GM12878 (cell line): ENCODE results near the gene CELF6. TPM values are rescaled to one million over a fixed set of nuclear protein-coding genes. Genes with fewer than 3 reads are reported as not detected.

Source experiments
- ATAC-seq: fragments of 200-7000 bp; cut with Tn5 transposase; 3 replicates; pipeline ENCODE4 v1.9.1; 2020; ENCODE audit warnings: mild to moderate bottlenecking, moderate library complexity
- BruUV-seq: library from RNA; stranded (reverse); fragments of 400-500 nt; replicated peaks from 2 replicates; lab custom pipeline; 2021; lab: Mats Ljungman, UMichigan
- CTCF ChIA-PET: fragments of 300-600 bp; sonication (Branson Sonifier 250); formaldehyde crosslinking; extraction: SDS; loops from one replicate; lab custom pipeline; 2021; ENCODE audit warnings: inconsistent platforms; lab: Yijun Ruan, JAX
- POLR2A ChIA-PET: fragments of 350-600 bp; formaldehyde crosslinking; extraction: SDS; loops from one replicate; lab custom pipeline; 2021; ENCODE audit warnings: inconsistent platforms; lab: Charles Lee
- RAD21 ChIA-PET: fragments of 300-600 bp; sonication (Branson Sonifier 250); formaldehyde crosslinking; loops from one replicate; lab custom pipeline; 2023; ENCODE audit warnings: antibody characterized with exemption; ENCODE audit not compliant: unreplicated experiment; lab: Charles Lee
- SMC1A ChIA-PET: fragments of 300-600 bp; sonication (Branson Sonifier 250); formaldehyde crosslinking; loops from one replicate; lab custom pipeline; 2023; ENCODE audit not compliant: unreplicated experiment, uncharacterized antibody; lab: Charles Lee
- DNase-seq: peaks from one replicate; pipeline ENCODE4 v3.0.0-alpha.2; 2011; ENCODE audit warnings: low read depth, low spot score
- FAIRE-seq: peaks from 3 replicates; lab custom pipeline; 2011; peaks lifted over from hg19 to GRCh38; lab: Jason Lieb, UNC
- H2AFZ ChIP-seq: 2 replicates; pipeline ENCODE4 v1.6.0; 2011; ENCODE audit warnings: low read depth, low read length, control low read depth; ENCODE audit not compliant: control insufficient read depth
- H3K27ac ChIP-seq: 2 replicates; pipeline ENCODE4 v1.5.1; 2011; ENCODE audit warnings: control low read depth; ENCODE audit not compliant: control insufficient read depth, insufficient read depth
- H3K27me3 ChIP-seq, 2 experiments: replicated peaks in 1 of 2; 2 replicates each; pipeline versions ENCODE4 v1.6.0 to v1.6.1; 2011; ENCODE audit warnings: low read length in 1 of 2; ENCODE audit not compliant: control insufficient read depth in 2 of 2, insufficient read depth in 2 of 2
- H3K36me3 ChIP-seq, 2 experiments: 2 replicates each; pipeline ENCODE4 v1.5.1; 2011; ENCODE audit warnings: low read length in 1 of 2; ENCODE audit not compliant: control insufficient read depth in 2 of 2, insufficient read depth in 2 of 2
- H3K4me1 ChIP-seq: 2 replicates; pipeline ENCODE4 v1.6.1; 2011; ENCODE audit warnings: mild to moderate bottlenecking, low read length, moderate library complexity, mixed read lengths; ENCODE audit not compliant: control insufficient read depth, insufficient read depth
- H3K4me2 ChIP-seq: 2 replicates; pipeline ENCODE4 v1.6.0; 2011; ENCODE audit warnings: control low read depth; ENCODE audit not compliant: control insufficient read depth, insufficient read depth
- H3K4me3 ChIP-seq: fragments of 200-600 bp; sonication (generic); 2 replicates; pipeline ENCODE4 v1.5.1; 2016
- H3K79me2 ChIP-seq: 2 replicates; pipeline ENCODE4 v1.6.0; 2011; ENCODE audit warnings: low read length; ENCODE audit not compliant: control insufficient read depth, insufficient read depth
- H3K9ac ChIP-seq: 2 replicates; pipeline ENCODE4 v1.8.0; 2011; ENCODE audit warnings: low read length, control low read depth, mixed read lengths; ENCODE audit not compliant: control insufficient read depth, insufficient read depth
- H3K9me3 ChIP-seq: replicated peaks from 3 replicates; pipeline ENCODE4 v1.5.1; 2011; ENCODE audit warnings: mild to moderate bottlenecking, low read length; ENCODE audit not compliant: control insufficient read depth, insufficient read depth
- H4K20me1 ChIP-seq: 2 replicates; pipeline ENCODE4 v1.6.0; 2011; ENCODE audit not compliant: control insufficient read depth, insufficient read depth
- HDAC6 ChIP-seq: fragments of 200-600 bp; sonication (generic); IDR thresholded peaks from one replicate; pipeline ENCODE4 v1.8.0; 2017; ENCODE audit warnings: antibody characterized with exemption; ENCODE audit not compliant: unreplicated experiment
- MXI1 ChIP-seq: fragments of 150-350 bp; IDR thresholded peaks from 2 replicates; pipeline ENCODE4 v1.6.1; 2011; ENCODE audit warnings: low read depth, mild to moderate bottlenecking, inconsistent platforms, low read length, improper control_type of control experiment
- TCF12 ChIP-seq: IDR thresholded peaks from 2 replicates; pipeline ENCODE4 v1.6.1; 2011; ENCODE audit warnings: low read depth, mild to moderate bottlenecking, low read length
- ZSCAN29 ChIP-seq: fragments of 450-650 bp; IDR thresholded peaks from 2 replicates; pipeline ENCODE4 v1.6.1; 2017; ENCODE audit warnings: mild to moderate bottlenecking, moderate library complexity
- WGBS: methylation state at CpG from one replicate; pipeline ENCODE4 v1.1.6; 2016; ENCODE audit warnings: low lambda C conversion rate; ENCODE audit not compliant: insufficient replicate concordance, insufficient coverage; ENCODE audit errors: missing lambda C conversion rate; 5-methylcytosine and 5-hydroxymethylcytosine counted together
- in situ Hi-C: fragments of 300-500 bp; cut with MboI; formaldehyde crosslinking; loops from 9 replicates; pipeline ENCODE4 v1.14.3; 2018; ENCODE audit warnings: mixed read lengths
- intact Hi-C: fragments of 100-400 bp; cut with micrococcal nuclease; formaldehyde crosslinking; loops from one replicate; pipeline ENCODE4 v1.14.2; 2022; ENCODE audit not compliant: unreplicated experiment
- polyA plus RNA-seq, 11 experiments: library from polyadenylated mRNA; depleted of rRNA in 4 of 11; unstranded in 6 of 11; stranded (reverse) in 5 of 11; fragments of >200 nt; fragmentation: Nextera tagmentation in 4 of 11; fragmentation: Illumina TruSeq in 1 of 11; extraction: Ambion mirVana in 4 of 11; extraction: Trizol in 1 of 11; gene quantifications; 1 replicate in 1 of 11; 2 replicates in 10 of 11; pipeline versions ENCODE4 v1.2.1 to v1.2.3, GENCODE V29; 2011 to 2016; ENCODE audit warnings: inconsistent platforms in 2 of 11, missing spikeins in 2 of 11, low read depth in 1 of 11
- total RNA-seq, 4 experiments: library from RNA; depleted of rRNA in 3 of 4; stranded (reverse); fragments of >200 nt in 3 of 4; fragmentation: Illumina TruSeq in 1 of 4; extraction: Trizol in 1 of 4; gene quantifications; 2 replicates each; pipeline versions ENCODE4 v1.2.1 to v1.2.3, GENCODE V29; 2013 to 2021
- TF ChIP-seq, protein P1 (sequence below): fragments of 450-650 bp; IDR thresholded peaks from 2 replicates; pipeline ENCODE4 v1.6.1; 2018; ENCODE audit warnings: mild to moderate bottlenecking, low read depth, moderate library complexity; ENCODE audit not compliant: partially characterized antibody
- TF ChIP-seq, protein P2 (sequence below): IDR thresholded peaks from 2 replicates; pipeline ENCODE4 v1.6.1; 2012; ENCODE audit warnings: low read depth, low read length, improper control_type of control experiment
- TF ChIP-seq, protein P3 (sequence below): fragments of 450-650 bp; formaldehyde crosslinking; IDR thresholded peaks from 2 replicates; pipeline ENCODE4 v1.4.0; 2022; ENCODE audit warnings: mild to moderate bottlenecking, moderate library complexity
- TF ChIP-seq, protein P4 (sequence below): IDR thresholded peaks from 2 replicates; pipeline ENCODE4 v1.6.1; 2012; ENCODE audit warnings: improper control_type of control experiment, low read depth, low read length; ENCODE audit not compliant: insufficient replicate concordance

Gene CELF6
- total and polyA plus RNA-seq, 10 of the 15 experiments (the other 5 are each of a cell fraction or from before 2014, with no cell fraction given) = 0.06 to 0.54 (median 0.23) TPM; not detected in 1

DNA sequence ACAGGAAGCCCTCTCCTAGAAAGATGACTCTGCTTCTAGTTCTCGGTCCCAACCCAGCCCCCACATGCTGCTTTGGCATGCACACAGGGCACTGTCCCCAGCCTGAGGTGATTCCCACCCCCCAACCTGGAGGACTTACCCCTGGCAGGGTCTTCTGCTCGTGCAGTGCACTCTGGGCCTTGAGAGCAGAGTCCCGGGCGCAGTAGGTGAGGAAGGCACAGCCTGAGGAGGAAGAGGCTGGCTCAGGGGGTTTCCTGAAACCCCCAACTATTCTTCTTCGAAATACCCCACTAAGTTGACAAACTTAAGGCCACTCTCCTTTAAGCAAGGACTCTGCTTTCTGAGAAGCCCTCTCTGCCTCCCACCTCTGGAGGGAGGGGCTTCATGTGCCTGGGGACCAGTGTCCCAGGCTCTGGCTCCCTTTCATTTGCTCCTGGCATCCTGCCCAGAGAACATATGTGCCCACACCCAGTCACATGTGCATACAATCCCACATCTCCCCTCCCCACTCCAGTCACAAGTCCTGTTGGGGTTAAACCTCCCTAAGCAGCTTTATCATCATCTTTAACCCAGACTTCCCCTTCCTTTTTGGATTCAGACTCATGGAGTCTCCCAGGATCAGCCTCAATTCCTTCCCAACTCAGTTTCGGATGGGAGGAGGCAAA is 4.1 kb downstream of the CELF6 start:
- 0 out of 2 replicates have a peak, but pooled peaks cover 2% of the 10 kb centered on the region for H3K4me1 ChIP-seq
- no peak overlapping the region for H3K27ac ChIP-seq
- H3K27me3 ChIP-seq = no peaks in the 10 kb centered on the region
- 21% methylated on average over 6 of the region's 6 CpGs for whole genome bisulfite sequencing
- ChIA-PET POLR2A (no interaction called here), SMC1A (interaction anchor here (3.7 kb wide), 1 partner anchor 218 kb away, joined by 15 read pairs; no protein-coding TSS in a partner anchor), CTCF (interaction anchor here (1.4 kb wide), 1 partner anchor 233 kb away, joined by 4 read pairs; no protein-coding TSS in a partner anchor), RAD21 (interaction anchor here (1.8 kb wide), 1 partner anchor 381 kb away, joined by 3 read pairs; no protein-coding TSS in a partner anchor)
- no TSS peak for BruUV-seq
- intact Hi-C loops (no loop called here), in situ Hi-C loops (no loop called here)
- no peaks in the 10 kb centered on the region for H3K36me3 ChIP-seq
- no peaks in the 10 kb centered on the region for H3K9me3 ChIP-seq
- no peak for FAIRE-seq
- no peaks in the 10 kb centered on the region for H4K20me1 ChIP-seq
- no peak for DNase-seq
- H3K4me2 ChIP-seq = no peak overlapping the region
- H2AFZ ChIP-seq = no peak overlapping the region
- no peaks in the 10 kb centered on the region for H3K79me2 ChIP-seq
- H3K9ac ChIP-seq = no peak overlapping the region
- no peak overlapping the region for H3K4me3 ChIP-seq
- no peak for ATAC-seq
- TF ChIP-seq, protein P1, sequence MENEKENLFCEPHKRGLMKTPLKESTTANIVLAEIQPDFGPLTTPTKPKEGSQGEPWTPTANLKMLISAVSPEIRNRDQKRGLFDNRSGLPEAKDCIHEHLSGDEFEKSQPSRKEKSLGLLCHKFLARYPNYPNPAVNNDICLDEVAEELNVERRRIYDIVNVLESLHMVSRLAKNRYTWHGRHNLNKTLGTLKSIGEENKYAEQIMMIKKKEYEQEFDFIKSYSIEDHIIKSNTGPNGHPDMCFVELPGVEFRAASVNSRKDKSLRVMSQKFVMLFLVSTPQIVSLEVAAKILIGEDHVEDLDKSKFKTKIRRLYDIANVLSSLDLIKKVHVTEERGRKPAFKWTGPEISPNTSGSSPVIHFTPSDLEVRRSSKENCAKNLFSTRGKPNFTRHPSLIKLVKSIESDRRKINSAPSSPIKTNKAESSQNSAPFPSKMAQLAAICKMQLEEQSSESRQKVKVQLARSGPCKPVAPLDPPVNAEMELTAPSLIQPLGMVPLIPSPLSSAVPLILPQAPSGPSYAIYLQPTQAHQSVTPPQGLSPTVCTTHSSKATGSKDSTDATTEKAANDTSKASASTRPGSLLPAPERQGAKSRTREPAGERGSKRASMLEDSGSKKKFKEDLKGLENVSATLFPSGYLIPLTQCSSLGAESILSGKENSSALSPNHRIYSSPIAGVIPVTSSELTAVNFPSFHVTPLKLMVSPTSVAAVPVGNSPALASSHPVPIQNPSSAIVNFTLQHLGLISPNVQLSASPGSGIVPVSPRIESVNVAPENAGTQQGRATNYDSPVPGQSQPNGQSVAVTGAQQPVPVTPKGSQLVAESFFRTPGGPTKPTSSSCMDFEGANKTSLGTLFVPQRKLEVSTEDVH = no peak
- TF ChIP-seq TCF12 (no peak), ZSCAN29 (no peak), HDAC6 (no peak), MXI1 (no peak)
- TF ChIP-seq, protein P2, sequence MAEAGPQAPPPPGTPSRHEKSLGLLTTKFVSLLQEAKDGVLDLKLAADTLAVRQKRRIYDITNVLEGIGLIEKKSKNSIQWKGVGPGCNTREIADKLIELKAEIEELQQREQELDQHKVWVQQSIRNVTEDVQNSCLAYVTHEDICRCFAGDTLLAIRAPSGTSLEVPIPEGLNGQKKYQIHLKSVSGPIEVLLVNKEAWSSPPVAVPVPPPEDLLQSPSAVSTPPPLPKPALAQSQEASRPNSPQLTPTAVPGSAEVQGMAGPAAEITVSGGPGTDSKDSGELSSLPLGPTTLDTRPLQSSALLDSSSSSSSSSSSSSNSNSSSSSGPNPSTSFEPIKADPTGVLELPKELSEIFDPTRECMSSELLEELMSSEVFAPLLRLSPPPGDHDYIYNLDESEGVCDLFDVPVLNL = no peak
- TF ChIP-seq, protein P3, sequence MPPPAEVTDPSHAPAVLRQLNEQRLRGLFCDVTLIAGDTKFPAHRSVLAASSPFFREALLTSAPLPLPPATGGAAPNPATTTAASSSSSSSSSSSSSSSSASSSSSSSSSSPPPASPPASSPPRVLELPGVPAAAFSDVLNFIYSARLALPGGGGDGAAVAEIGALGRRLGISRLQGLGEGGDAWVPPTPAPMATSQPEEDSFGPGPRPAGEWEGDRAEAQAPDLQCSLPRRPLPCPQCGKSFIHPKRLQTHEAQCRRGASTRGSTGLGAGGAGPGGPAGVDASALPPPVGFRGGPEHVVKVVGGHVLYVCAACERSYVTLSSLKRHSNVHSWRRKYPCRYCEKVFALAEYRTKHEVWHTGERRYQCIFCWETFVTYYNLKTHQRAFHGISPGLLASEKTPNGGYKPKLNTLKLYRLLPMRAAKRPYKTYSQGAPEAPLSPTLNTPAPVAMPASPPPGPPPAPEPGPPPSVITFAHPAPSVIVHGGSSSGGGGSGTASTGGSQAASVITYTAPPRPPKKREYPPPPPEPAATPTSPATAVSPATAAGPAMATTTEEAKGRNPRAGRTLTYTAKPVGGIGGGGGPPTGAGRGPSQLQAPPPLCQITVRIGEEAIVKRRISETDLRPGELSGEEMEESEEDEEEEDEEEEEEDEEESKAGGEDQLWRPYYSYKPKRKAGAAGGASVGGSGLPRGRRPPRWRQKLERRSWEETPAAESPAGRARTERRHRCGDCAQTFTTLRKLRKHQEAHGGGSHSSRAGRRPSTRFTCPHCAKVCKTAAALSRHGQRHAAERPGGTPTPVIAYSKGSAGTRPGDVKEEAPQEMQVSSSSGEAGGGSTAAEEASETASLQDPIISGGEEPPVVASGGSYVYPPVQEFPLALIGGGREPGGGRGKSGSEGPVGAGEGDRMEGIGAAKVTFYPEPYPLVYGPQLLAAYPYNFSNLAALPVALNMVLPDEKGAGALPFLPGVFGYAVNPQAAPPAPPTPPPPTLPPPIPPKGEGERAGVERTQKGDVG (CRISPR knock-in tag) = no peak
- TF ChIP-seq, protein P4, sequence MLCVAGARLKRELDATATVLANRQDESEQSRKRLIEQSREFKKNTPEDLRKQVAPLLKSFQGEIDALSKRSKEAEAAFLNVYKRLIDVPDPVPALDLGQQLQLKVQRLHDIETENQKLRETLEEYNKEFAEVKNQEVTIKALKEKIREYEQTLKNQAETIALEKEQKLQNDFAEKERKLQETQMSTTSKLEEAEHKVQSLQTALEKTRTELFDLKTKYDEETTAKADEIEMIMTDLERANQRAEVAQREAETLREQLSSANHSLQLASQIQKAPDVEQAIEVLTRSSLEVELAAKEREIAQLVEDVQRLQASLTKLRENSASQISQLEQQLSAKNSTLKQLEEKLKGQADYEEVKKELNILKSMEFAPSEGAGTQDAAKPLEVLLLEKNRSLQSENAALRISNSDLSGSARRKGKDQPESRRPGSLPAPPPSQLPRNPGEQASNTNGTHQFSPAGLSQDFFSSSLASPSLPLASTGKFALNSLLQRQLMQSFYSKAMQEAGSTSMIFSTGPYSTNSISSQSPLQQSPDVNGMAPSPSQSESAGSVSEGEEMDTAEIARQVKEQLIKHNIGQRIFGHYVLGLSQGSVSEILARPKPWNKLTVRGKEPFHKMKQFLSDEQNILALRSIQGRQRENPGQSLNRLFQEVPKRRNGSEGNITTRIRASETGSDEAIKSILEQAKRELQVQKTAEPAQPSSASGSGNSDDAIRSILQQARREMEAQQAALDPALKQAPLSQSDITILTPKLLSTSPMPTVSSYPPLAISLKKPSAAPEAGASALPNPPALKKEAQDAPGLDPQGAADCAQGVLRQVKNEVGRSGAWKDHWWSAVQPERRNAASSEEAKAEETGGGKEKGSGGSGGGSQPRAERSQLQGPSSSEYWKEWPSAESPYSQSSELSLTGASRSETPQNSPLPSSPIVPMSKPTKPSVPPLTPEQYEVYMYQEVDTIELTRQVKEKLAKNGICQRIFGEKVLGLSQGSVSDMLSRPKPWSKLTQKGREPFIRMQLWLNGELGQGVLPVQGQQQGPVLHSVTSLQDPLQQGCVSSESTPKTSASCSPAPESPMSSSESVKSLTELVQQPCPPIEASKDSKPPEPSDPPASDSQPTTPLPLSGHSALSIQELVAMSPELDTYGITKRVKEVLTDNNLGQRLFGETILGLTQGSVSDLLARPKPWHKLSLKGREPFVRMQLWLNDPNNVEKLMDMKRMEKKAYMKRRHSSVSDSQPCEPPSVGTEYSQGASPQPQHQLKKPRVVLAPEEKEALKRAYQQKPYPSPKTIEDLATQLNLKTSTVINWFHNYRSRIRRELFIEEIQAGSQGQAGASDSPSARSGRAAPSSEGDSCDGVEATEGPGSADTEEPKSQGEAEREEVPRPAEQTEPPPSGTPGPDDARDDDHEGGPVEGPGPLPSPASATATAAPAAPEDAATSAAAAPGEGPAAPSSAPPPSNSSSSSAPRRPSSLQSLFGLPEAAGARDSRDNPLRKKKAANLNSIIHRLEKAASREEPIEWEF = no peak
